Stimulated activated naive CD8-positive, alpha-beta T cell treated with anti-CD3 and anti-CD28 coated beads, Interleukin-15, Interleukin-2, amounts not matched to agents 100 U/mL and 50 U/mL, for 24 hours (primary cell): ENCODE measurements around the gene LRRFIP2.
"Not testable (repeated sequence)": the region's sequence is repeated elsewhere in the genome, so short reads cannot be mapped to it uniquely, and the experiment has no call there.

ENCODE experiments used
- ATAC-seq: fragments of 150-1000 bp; cut with Tn5 transposase; one replicate; pipeline ENCODE4 v1.10.0; 2021
- DNase-seq: peaks from one replicate; pipeline ENCODE4 v3.0.0; 2021

LRRFIP2 gene

GRCh38 chr3:37189109-37189508, 14.7 kb upstream of the LRRFIP2 start:
- no peak for DNase-seq
- no peak for ATAC-seq

GRCh38 chr3:37183976-37184375, 9.6 kb upstream of the LRRFIP2 start:
- no peak for DNase-seq
- no peak for ATAC-seq

GRCh38 chr3:37183375-37183831, 9.0 kb upstream of the LRRFIP2 start:
- no peak for ATAC-seq
- DNase-seq: no peak

GRCh38 chr3:37182816-37183215, 8.4 kb upstream of the LRRFIP2 start:
- DNase-seq (no peak), ATAC-seq (no peak)

- ATAC-seq: no peak
- DNase-seq: no peak
Measured at GRCh38 chr3:37181756-37182155, 7.4 kb upstream of the LRRFIP2 start.

- ATAC-seq: no peak
- no peak for DNase-seq
Measured at GRCh38 chr3:37179144-37179967, 5.0 kb upstream of the LRRFIP2 start.

GRCh38 chr3:37173806-37174205, 576 bp downstream of the LRRFIP2 start:
- DNase-seq (no peak), ATAC-seq (no peak)

GRCh38 chr3:37171144-37171543, 3.2 kb downstream of the LRRFIP2 start:
- ATAC-seq: no peak
- DNase-seq: no peak

- DNase-seq: no peak
- ATAC-seq: no peak
Measured at GRCh38 chr3:37170513-37170912, 3.9 kb downstream of the LRRFIP2 start.

GRCh38 chr3:37170060-37170459, 4.3 kb downstream of the LRRFIP2 start:
- no peak for DNase-seq
- ATAC-seq: no peak

GRCh38 chr3:37168896-37169295, 5.5 kb downstream of the LRRFIP2 start:
- DNase-seq: no peak
- no peak for ATAC-seq

GRCh38 chr3:37163262-37164015, 10.9 kb downstream of the LRRFIP2 start:
- DNase-seq: peak; percentile 61
- ATAC-seq: peak; percentile 95

GRCh38 chr3:37162501-37163245, 11.7 kb downstream of the LRRFIP2 start:
- DNase-seq (no peak), ATAC-seq (peak; percentile 68)

- DNase-seq: no peak
- ATAC-seq: no peak
Measured at GRCh38 chr3:37161351-37161750, 13.0 kb downstream of the LRRFIP2 start.

- no peak for ATAC-seq
- no peak for DNase-seq
Measured at GRCh38 chr3:37155782-37156181, 18.6 kb downstream of the LRRFIP2 start.

GRCh38 chr3:37154668-37155314, 19.6 kb downstream of the LRRFIP2 start:
- no peak for DNase-seq

GRCh38 chr3:37150621-37151020, 23.8 kb downstream of the LRRFIP2 start:
- DNase-seq (no peak), ATAC-seq (no peak)

More at GRCh38 chr3:37154668-37155314, 19.6 kb downstream of the LRRFIP2 start:
- ATAC-seq: no peak

GRCh38 chr3:37149257-37149656, 25.1 kb downstream of the LRRFIP2 start:
- DNase-seq: no peak
- ATAC-seq: no peak

GRCh38 chr3:37148208-37148607, 26.2 kb downstream of the LRRFIP2 start:
- DNase-seq: no peak
- ATAC-seq: no peak

GRCh38 chr3:37147666-37148065, 26.7 kb downstream of the LRRFIP2 start:
- ATAC-seq (no peak), DNase-seq (no peak)

GRCh38 chr3:37146927-37147326, 27.5 kb downstream of the LRRFIP2 start:
- DNase-seq, ATAC-seq: not testable (repeated sequence)

- DNase-seq (no peak), ATAC-seq (no peak)
Measured at GRCh38 chr3:37145611-37146010, 28.8 kb downstream of the LRRFIP2 start.
